ENCODE results near the gene DNAJB11. TPM values are rescaled to one million over a fixed set of nuclear protein-coding genes. Genes with fewer than 3 reads are reported as not detected.

The DNAJB11 gene
- polyA plus RNA-seq, 1 experiment, result 56.2 TPM

- POLR2A ChIA-PET, result interaction anchor here (1.5 kb wide), 1 partner anchor 193 kb away, joined by 5 read pairs; the partner anchor contains the start of gene EIF4A2
- TF ChIP-seq CTCF (IDR thresholded peaks at IDR 0.05; ENCODE audit: low read depth, low read length), result no peak
- CTCF ChIA-PET, result interaction anchor here (1.3 to 10.4 kb wide), 2 partner anchors 25 to 231 kb away, joined by 4 to 113 read pairs; no protein-coding TSS in a partner anchor
These were observed 20.2 kb downstream of the DNAJB11 start for GRCh38 chr3:186590580-186591295.

GRCh38 chr3:186592682-186593081, 22.2 kb downstream of the DNAJB11 start:
- Histone ChIP-seq H3K27ac (ENCODE audit: low read depth, low read length) (no peak overlapping the region), H3K27me3 (ENCODE audit: control insufficient read depth, insufficient read depth, low read length) (no peaks in the 10 kb centered on the region), H3K4me3 (ENCODE audit: low read depth, low read length) (no peak overlapping the region), H3K9me3 (ENCODE audit: control insufficient read depth, insufficient read depth, low read length) (no peaks in the 10 kb centered on the region)
- no peak for TF ChIP-seq CTCF (IDR thresholded peaks at IDR 0.05; ENCODE audit: low read depth, low read length)
- POLR2A ChIA-PET, result no interaction called here
- CTCF ChIA-PET, result interaction anchor here (10.4 kb wide), 1 partner anchor 23 kb away, joined by 113 read pairs; no protein-coding TSS in a partner anchor
- DNase-seq (ENCODE audit: low read depth, low spot score), result no peak

More at GRCh38 chr3:186590580-186591295, 20.2 kb downstream of the DNAJB11 start:
- no peak for DNase-seq (ENCODE audit: low read depth, low spot score)
- Histone ChIP-seq H3K4me3 (ENCODE audit: low read depth, low read length) (no peak overlapping the region), H3K9me3 (ENCODE audit: control insufficient read depth, insufficient read depth, low read length) (no peaks in the 10 kb centered on the region), H3K27me3 (ENCODE audit: control insufficient read depth, insufficient read depth, low read length) (no peaks in the 10 kb centered on the region), H3K27ac (ENCODE audit: low read depth, low read length) (no peak overlapping the region)

- ChIA-PET POLR2A (no interaction called here), CTCF (interaction anchor here (10.4 kb wide), 1 partner anchor 22 kb away, joined by 113 read pairs; no protein-coding TSS in a partner anchor)
- TF ChIP-seq CTCF (IDR thresholded peaks at IDR 0.05; ENCODE audit: low read depth, low read length), result no peak
- no peak for DNase-seq (ENCODE audit: low read depth, low spot score)
- Histone ChIP-seq H3K9me3 (ENCODE audit: control insufficient read depth, insufficient read depth, low read length) (no peaks in the 10 kb centered on the region), H3K27ac (ENCODE audit: low read depth, low read length) (no peak overlapping the region), H3K4me3 (ENCODE audit: low read depth, low read length) (no peak overlapping the region), H3K27me3 (ENCODE audit: control insufficient read depth, insufficient read depth, low read length) (no peaks in the 10 kb centered on the region)
These were observed 23.3 kb downstream of the DNAJB11 start for GRCh38 chr3:186593862-186594261.

- Histone ChIP-seq H3K4me3 (ENCODE audit: low read depth, low read length) (no peak overlapping the region), H3K27ac (ENCODE audit: low read depth, low read length) (no peak overlapping the region), H3K9me3 (ENCODE audit: control insufficient read depth, insufficient read depth, low read length) (no peaks in the 10 kb centered on the region), H3K27me3 (ENCODE audit: control insufficient read depth, insufficient read depth, low read length) (peaks cover 3% of the 10 kb centered on the region)
- DNase-seq (ENCODE audit: low read depth, low spot score), result no peak
- ChIA-PET POLR2A (no interaction called here), CTCF (interaction anchor here (10.4 kb wide), 1 partner anchor 21 kb away, joined by 113 read pairs; no protein-coding TSS in a partner anchor)
- TF ChIP-seq CTCF (IDR thresholded peaks at IDR 0.05; ENCODE audit: low read depth, low read length), result no peak
These were observed 24.1 kb downstream of the DNAJB11 start for GRCh38 chr3:186594591-186595113.

Measured in AG04450 (cell line).